Endodermal cell (in vitro differentiated cells): ENCODE data around the gene PCDHGC3. TPM values are rescaled to one million over a fixed set of nuclear protein-coding genes. Genes with fewer than 3 reads are reported as not detected.
A peak's percentile ranks its signal among the peaks of the same experiment; 100 is the strongest.

ENCODE experiments used
- DNase-seq: peaks from one replicate; pipeline ENCODE4 v3.0.0-alpha.2; 2017
- H3K27ac ChIP-seq: 2 replicates; pipeline ENCODE4 v1.5.1; 2013; ENCODE audit warnings: mild to moderate bottlenecking, low read depth, low read length, moderate library complexity
- H3K27me3 ChIP-seq: 2 replicates; pipeline ENCODE4 v1.6.1; 2013; ENCODE audit warnings: mild to moderate bottlenecking, low read length, moderate library complexity; ENCODE audit not compliant: insufficient read depth, control insufficient read depth, poor library complexity, severe bottlenecking
- H3K36me3 ChIP-seq: 2 replicates; pipeline ENCODE4 v1.7.0; 2013; ENCODE audit warnings: mild to moderate bottlenecking, low read length, moderate library complexity; ENCODE audit not compliant: control insufficient read depth, insufficient read depth
- H3K4me1 ChIP-seq: one replicate; pipeline ENCODE4 v1.7.0; 2013; ENCODE audit warnings: low read length; ENCODE audit not compliant: control insufficient read depth, insufficient read depth
- H3K4me3 ChIP-seq: 2 replicates; pipeline ENCODE4 v1.5.1; 2013; ENCODE audit warnings: mild to moderate bottlenecking, low read length, moderate library complexity
- H3K9ac ChIP-seq: 2 replicates; pipeline ENCODE4 v1.6.1; 2013; ENCODE audit warnings: mild to moderate bottlenecking, low read length, moderate library complexity; ENCODE audit not compliant: poor library complexity, severe bottlenecking; ENCODE audit errors: extremely low read depth
- H3K9me3 ChIP-seq: 2 replicates; pipeline ENCODE4 v1.6.1; 2013; ENCODE audit warnings: mild to moderate bottlenecking, low read length, moderate library complexity; ENCODE audit not compliant: control insufficient read depth
- H3K27ac Mint-ChIP-seq: 2 replicates; pipeline ENCODE4 v1.8.0; 2020; ENCODE audit warnings: mixed read lengths
- H3K27me3 Mint-ChIP-seq: 2 replicates; pipeline ENCODE4 v1.8.0; 2021; ENCODE audit warnings: mild to moderate bottlenecking, mixed read lengths; ENCODE audit not compliant: insufficient read depth
- H3K36me3 Mint-ChIP-seq: 2 replicates; pipeline ENCODE4 v1.8.0; 2020; ENCODE audit warnings: low read depth, mixed read lengths
- H3K4me1 Mint-ChIP-seq: 2 replicates; pipeline ENCODE4 v1.8.0; 2020; ENCODE audit warnings: mixed read lengths
- H3K4me3 Mint-ChIP-seq: 2 replicates; pipeline ENCODE4 v1.8.0; 2020; ENCODE audit warnings: mild to moderate bottlenecking, moderate library complexity, mixed read lengths
- H3K9me3 Mint-ChIP-seq: 2 replicates; pipeline ENCODE4 v1.8.0; 2020; ENCODE audit warnings: mild to moderate bottlenecking, mixed read lengths
- WGBS, 2 experiments: methylation state at CpG; one replicate each; pipeline versions ENCODE4 v1.1.5 to v1.1.7; 2013; ENCODE audit warnings: missing lambda C conversion rate in 2 of 2, mixed read lengths in 1 of 2; ENCODE audit not compliant: insufficient coverage in 1 of 2, insufficient read length in 1 of 2; 5-methylcytosine and 5-hydroxymethylcytosine counted together
- total RNA-seq, 2 donors: library from RNA; stranded (reverse); fragmentation: NEBNext Ultra II Directional in 1 of 2; extraction: Animal tissue kit (Norgen Biotek cat#: 25700) in 1 of 2; gene quantifications; 2 replicates in 1 of 2; 3 replicates in 1 of 2; pipeline ENCODE4 v1.2.1, GENCODE V29; 2021
- TF ChIP-seq, protein P1 (sequence below): fragments of 200-600 bp; sonication (generic); conservative IDR thresholded peaks from 2 replicates; pipeline ENCODE4 v1.5.0; 2021; ENCODE audit warnings: antibody characterized with exemption, mild to moderate bottlenecking

The PCDHGC3 gene
- total RNA-seq, 2 donors from 2014 or later = 13.9 to 27.6 TPM

DNA sequence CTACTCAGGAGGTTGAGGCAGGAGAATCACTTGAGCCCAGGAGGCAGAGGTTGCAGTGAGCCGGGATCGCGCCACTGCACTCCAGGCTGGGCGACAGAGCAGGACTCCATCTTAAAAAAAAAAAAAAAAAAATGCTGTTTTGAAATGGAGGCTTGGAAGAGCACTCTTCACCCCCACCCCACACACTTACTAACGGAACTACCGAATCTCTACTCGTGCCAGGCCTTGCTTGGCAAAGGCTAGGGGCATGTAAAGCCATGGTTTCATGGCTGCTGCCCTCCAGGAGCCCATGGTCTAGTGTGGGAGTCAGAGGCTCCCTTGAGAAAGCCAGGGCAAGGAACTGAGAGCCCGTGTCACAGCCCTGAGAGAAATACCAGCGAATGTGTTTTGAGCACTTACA, 34.4 kb downstream of the PCDHGC3 start:
- Mint-ChIP-seq H3K27ac (no peak overlapping the region), H3K36me3 (peaks cover 13% of the 10 kb centered on the region), H3K9me3 (no peaks in the 10 kb centered on the region), H3K4me3 (no peak overlapping the region), H3K4me1 (peaks cover 29% of the 10 kb centered on the region), H3K27me3 (peaks cover 6% of the 10 kb centered on the region)
- no peaks in the 10 kb centered on the region for H3K9me3 ChIP-seq
- DNase-seq = no peak
- TF ChIP-seq, protein P1, sequence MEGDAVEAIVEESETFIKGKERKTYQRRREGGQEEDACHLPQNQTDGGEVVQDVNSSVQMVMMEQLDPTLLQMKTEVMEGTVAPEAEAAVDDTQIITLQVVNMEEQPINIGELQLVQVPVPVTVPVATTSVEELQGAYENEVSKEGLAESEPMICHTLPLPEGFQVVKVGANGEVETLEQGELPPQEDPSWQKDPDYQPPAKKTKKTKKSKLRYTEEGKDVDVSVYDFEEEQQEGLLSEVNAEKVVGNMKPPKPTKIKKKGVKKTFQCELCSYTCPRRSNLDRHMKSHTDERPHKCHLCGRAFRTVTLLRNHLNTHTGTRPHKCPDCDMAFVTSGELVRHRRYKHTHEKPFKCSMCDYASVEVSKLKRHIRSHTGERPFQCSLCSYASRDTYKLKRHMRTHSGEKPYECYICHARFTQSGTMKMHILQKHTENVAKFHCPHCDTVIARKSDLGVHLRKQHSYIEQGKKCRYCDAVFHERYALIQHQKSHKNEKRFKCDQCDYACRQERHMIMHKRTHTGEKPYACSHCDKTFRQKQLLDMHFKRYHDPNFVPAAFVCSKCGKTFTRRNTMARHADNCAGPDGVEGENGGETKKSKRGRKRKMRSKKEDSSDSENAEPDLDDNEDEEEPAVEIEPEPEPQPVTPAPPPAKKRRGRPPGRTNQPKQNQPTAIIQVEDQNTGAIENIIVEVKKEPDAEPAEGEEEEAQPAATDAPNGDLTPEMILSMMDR = no peak
- peaks cover 22% of the 10 kb centered on the region for H3K4me1 ChIP-seq
- H3K9ac ChIP-seq = no peak overlapping the region
- H3K27ac ChIP-seq = no peak overlapping the region
- H3K27me3 ChIP-seq = no peaks in the 10 kb centered on the region
- 92 to 100% methylated on average over 4 to 8 of the region's 9 CpGs for WGBS, 2 experiments
- H3K36me3 ChIP-seq = peaks cover 16% of the 10 kb centered on the region
- no peak overlapping the region for H3K4me3 ChIP-seq

DNA sequence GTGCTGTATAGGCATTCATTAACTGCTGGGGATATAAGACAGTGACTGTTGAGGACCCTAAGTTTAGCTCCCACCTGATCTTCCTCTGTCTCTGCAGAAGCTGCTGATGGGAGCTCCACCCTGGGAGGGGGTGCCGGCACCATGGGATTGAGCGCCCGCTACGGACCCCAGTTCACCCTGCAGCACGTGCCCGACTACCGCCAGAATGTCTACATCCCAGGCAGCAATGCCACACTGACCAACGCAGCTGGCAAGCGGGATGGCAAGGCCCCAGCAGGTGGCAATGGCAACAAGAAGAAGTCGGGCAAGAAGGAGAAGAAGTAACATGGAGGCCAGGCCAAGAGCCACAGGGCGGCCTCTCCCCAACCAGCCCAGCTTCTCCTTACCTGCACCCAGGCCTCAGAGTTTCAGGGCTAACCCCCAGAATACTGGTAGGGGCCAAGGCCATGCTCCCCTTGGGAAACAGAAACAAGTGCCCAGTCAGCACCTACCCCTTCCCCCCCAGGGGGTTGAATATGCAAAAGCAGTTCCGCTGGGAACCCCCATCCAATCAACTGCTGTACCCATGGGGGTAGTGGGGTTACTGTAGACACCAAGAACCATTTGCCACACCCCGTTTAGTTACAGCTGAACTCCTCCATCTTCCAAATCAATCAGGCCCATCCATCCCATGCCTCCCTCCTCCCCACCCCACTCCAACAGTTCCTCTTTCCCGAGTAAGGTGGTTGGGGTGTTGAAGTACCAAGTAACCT, 35.3 kb downstream of the PCDHGC3 start:
- peaks cover 25% of the 10 kb centered on the region for H3K36me3 ChIP-seq
- Mint-ChIP-seq H3K36me3 (peaks cover 11% of the 10 kb centered on the region), H3K9me3 (no peaks in the 10 kb centered on the region), H3K27me3 (peaks cover 6% of the 10 kb centered on the region), H3K27ac (no peak overlapping the region), H3K4me3 (no peak overlapping the region), H3K4me1 (peaks cover 36% of the 10 kb centered on the region)
- peaks cover 26% of the 10 kb centered on the region for H3K4me1 ChIP-seq
- H3K9ac ChIP-seq = no peak overlapping the region
- TF ChIP-seq, protein P1 = no peak
- H3K27me3 ChIP-seq = no peaks in the 10 kb centered on the region
- 89 to 94% methylated on average over 11 to 13 of the region's 14 CpGs for WGBS, 2 experiments
- no peak overlapping the region for H3K27ac ChIP-seq
- DNase-seq = no peak
- H3K9me3 ChIP-seq = no peaks in the 10 kb centered on the region
- H3K4me3 ChIP-seq = no peak overlapping the region

DNA sequence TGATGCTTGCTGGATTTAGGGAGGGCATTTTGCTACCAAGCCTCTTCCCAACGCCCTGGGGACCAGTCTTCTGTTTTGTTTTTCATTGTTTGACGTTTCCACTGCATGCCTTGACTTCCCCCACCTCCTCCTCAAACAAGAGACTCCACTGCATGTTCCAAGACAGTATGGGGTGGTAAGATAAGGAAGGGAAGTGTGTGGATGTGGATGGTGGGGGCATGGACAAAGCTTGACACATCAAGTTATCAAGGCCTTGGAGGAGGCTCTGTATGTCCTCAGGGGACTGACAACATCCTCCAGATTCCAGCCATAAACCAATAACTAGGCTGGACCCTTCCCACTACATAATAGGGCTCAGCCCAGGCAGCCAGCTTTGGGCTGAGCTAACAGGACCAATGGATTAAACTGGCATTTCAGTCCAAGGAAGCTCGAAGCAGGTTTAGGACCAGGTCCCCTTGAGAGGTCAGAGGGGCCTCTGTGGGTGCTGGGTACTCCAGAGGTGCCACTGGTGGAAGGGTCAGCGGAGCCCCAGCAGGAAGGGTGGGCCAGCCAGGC, 36.1 kb downstream of the PCDHGC3 start:
- WGBS, 2 experiments = 89 to 91% methylated on average over 1 to 4 of the region's 4 CpGs

More for the DNA sequence above, 36.1 kb downstream of the PCDHGC3 start:
- H3K36me3 Mint-ChIP-seq = peaks cover 16% of the 10 kb centered on the region
- peak overlapping the region; percentile 69 for H3K4me3 Mint-ChIP-seq
- H3K4me1 Mint-ChIP-seq = peaks cover 38% of the 10 kb centered on the region
- no peak overlapping the region for H3K27ac Mint-ChIP-seq
- Histone ChIP-seq H3K27ac (no peak overlapping the region), H3K4me3 (no peak overlapping the region), H3K4me1 (peaks cover 26% of the 10 kb centered on the region), H3K36me3 (peaks cover 33% of the 10 kb centered on the region), H3K9me3 (no peaks in the 10 kb centered on the region), H3K27me3 (no peaks in the 10 kb centered on the region), H3K9ac (no peak overlapping the region)
- TF ChIP-seq, protein P1 = no peak
- no peak for DNase-seq
- peaks cover 6% of the 10 kb centered on the region for H3K27me3 Mint-ChIP-seq
- H3K9me3 Mint-ChIP-seq = no peaks in the 10 kb centered on the region
